Panc1 (cell line): ENCODE data around the gene HOXB3. TPM values are rescaled to one million over a fixed set of nuclear protein-coding genes. Genes with fewer than 3 reads are reported as not detected.
A peak's percentile ranks its signal among the peaks of the same experiment; 100 is the strongest.

Experiments used
- ATAC-seq: fragments of 200-7000 bp; cut with Tn5 transposase; 2 replicates; pipeline ENCODE4 v1.9.1; 2020; ENCODE audit warnings: mild to moderate bottlenecking, moderate library complexity
- BruUV-seq: library from RNA; stranded (reverse); fragments of 400-500 nt; replicated peaks from 2 replicates; lab custom pipeline; 2021; lab: Mats Ljungman, UMichigan
- CTCF ChIA-PET: fragments of 300-600 bp; sonication (Branson Sonifier 250); formaldehyde crosslinking; loops from one replicate; lab custom pipeline; 2022; ENCODE audit warnings: antibody characterized with exemption; lab: Charles Lee
- POLR2A ChIA-PET: fragments of 300-600 bp; sonication (Branson Sonifier 250); formaldehyde crosslinking; loops from one replicate; lab custom pipeline; 2022; ENCODE audit warnings: antibody characterized with exemption; lab: Charles Lee
- DNase-seq: peaks from one replicate; pipeline ENCODE4 v3.0.0-alpha.2; 2010; ENCODE audit warnings: low read depth, low spot score
- H3K27ac ChIP-seq: 2 replicates; pipeline ENCODE4 v1.5.1; 2011; ENCODE audit warnings: mild to moderate bottlenecking, low read length, inconsistent platforms
- H3K27me3 ChIP-seq: fragments of 200-500 bp; sonication (Bioruptor generic); 2 replicates; pipeline ENCODE4 v1.6.0; 2014; ENCODE audit warnings: low read length, inconsistent platforms; ENCODE audit not compliant: control insufficient read depth, insufficient read depth
- H3K36me3 ChIP-seq: fragments of 200-500 bp; sonication (Bioruptor generic); 2 replicates; pipeline ENCODE4 v1.5.1; 2014; ENCODE audit warnings: inconsistent platforms, mild to moderate bottlenecking, low read length, moderate library complexity; ENCODE audit not compliant: control insufficient read depth, insufficient read depth
- H3K4me1 ChIP-seq: 2 replicates; pipeline ENCODE4 v1.5.1; 2011; ENCODE audit warnings: inconsistent platforms, mild to moderate bottlenecking, low read length, moderate library complexity; ENCODE audit not compliant: control insufficient read depth, insufficient read depth
- H3K4me3 ChIP-seq, 2 experiments: 2 replicates each; pipeline ENCODE4 v1.5.1; 2011 to 2012; ENCODE audit warnings: low read depth in 2 of 2, low read length in 2 of 2, mild to moderate bottlenecking in 2 of 2, inconsistent platforms in 1 of 2, moderate library complexity in 1 of 2
- H3K9me3 ChIP-seq: fragments of 200-500 bp; sonication (Bioruptor generic); 2 replicates; pipeline ENCODE4 v1.5.1; 2014; ENCODE audit warnings: low read depth, mild to moderate bottlenecking, inconsistent platforms, low read length, moderate library complexity; ENCODE audit not compliant: control insufficient read depth, insufficient read depth
- POLR2AphosphoS5 ChIP-seq: IDR thresholded peaks from 2 replicates; pipeline ENCODE4 v1.6.1; 2012; ENCODE audit warnings: mild to moderate bottlenecking, low read depth, low read length, moderate library complexity
- SIN3A ChIP-seq: IDR thresholded peaks from 2 replicates; pipeline ENCODE4 v1.6.1; 2012; ENCODE audit warnings: low read depth, mild to moderate bottlenecking, low read length, moderate library complexity, borderline replicate concordance; ENCODE audit not compliant: insufficient read depth
- TCF7L2 ChIP-seq: IDR thresholded peaks from 2 replicates; pipeline ENCODE4 v1.6.1; 2011; ENCODE audit warnings: mild to moderate bottlenecking, low read depth, low read length, inconsistent platforms
- in situ Hi-C: cut with HindIII; loops from 2 replicates; pipeline ENCODE4 v1.10.0; 2016; ENCODE audit warnings: low sequenced_read_pairs, low pct_unique_long_range_greater_than_20kb
- intact Hi-C: fragments of 100-400 bp; cut with micrococcal nuclease; formaldehyde crosslinking; loops from one replicate; pipeline ENCODE4 v1.10.0; 2022; ENCODE audit not compliant: unreplicated experiment
- total RNA-seq: library from RNA; stranded (reverse); gene quantifications from one replicate; pipeline ENCODE4 v1.2.1, GENCODE V29; 2021; ENCODE audit not compliant: unreplicated experiment
- TF ChIP-seq, protein P1 (sequence below): fragments of 450-650 bp; IDR thresholded peaks from 2 replicates; pipeline ENCODE4 v1.5.1; 2017; ENCODE audit warnings: mild to moderate bottlenecking
- TF ChIP-seq, protein P2 (sequence below), 2 experiments: IDR thresholded peaks; 2 replicates each; pipeline ENCODE4 v1.6.1; 2011 to 2012; ENCODE audit warnings: low read depth in 2 of 2, control low read depth in 1 of 2, low read length in 1 of 2, mild to moderate bottlenecking in 1 of 2, moderate library complexity in 1 of 2; ENCODE audit not compliant: insufficient read depth in 1 of 2

The HOXB3 gene
- total RNA-seq, 1 experiment from 2014 or later, result 127 TPM

DNA sequence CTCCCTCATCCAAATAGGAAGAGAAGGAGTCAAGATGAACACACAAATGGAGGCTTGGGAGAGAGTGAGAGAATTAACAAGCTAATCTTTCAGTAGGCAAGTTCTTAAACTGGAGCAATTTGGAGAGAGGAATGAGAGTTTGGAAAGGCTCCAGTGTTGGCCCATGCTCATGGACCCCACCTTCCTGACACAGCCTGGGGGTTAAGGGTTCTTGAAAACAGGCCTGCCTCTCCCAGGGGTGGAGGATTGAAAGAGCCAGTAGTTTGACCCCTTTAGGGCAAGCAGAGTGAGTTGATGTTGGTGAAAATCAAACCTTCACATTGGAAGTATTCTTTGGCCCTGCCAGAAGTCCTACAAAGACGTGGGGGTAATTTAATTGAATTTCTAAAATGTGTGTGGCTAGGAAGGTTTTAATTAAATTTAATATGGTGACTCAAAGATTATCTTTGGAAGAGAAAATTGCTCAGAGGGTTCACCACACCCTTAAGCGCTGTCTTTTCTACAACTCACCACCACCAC, 5.8 kb downstream of the HOXB3 start:
- no TSS peak for BruUV-seq
- in situ Hi-C loops, result no loop called here
- no peak for ATAC-seq
- Histone ChIP-seq H3K36me3 (no peaks in the 10 kb centered on the region), H3K9me3 (no peaks in the 10 kb centered on the region), H3K27me3 (no peaks in the 10 kb centered on the region), H3K27ac (peak overlapping the region; percentile 99), H3K4me1 (peaks cover 76% of the 10 kb centered on the region), H3K4me3 (peak overlapping the region; percentile 70 to 99)
- CTCF ChIA-PET, result interaction anchor here (0.5 to 1.6 kb wide), 2 partner anchors 32 to 321 kb away, joined by 3 to 4 read pairs; no protein-coding TSS in a partner anchor
- DNase-seq, result no peak
- POLR2A ChIA-PET, result interaction anchor here (1.4 kb wide), 1 partner anchor 9 kb away, joined by 3 read pairs; the partner anchor contains the start of gene HOXB5
- intact Hi-C loops, result no loop called here
- TF ChIP-seq, protein P1, sequence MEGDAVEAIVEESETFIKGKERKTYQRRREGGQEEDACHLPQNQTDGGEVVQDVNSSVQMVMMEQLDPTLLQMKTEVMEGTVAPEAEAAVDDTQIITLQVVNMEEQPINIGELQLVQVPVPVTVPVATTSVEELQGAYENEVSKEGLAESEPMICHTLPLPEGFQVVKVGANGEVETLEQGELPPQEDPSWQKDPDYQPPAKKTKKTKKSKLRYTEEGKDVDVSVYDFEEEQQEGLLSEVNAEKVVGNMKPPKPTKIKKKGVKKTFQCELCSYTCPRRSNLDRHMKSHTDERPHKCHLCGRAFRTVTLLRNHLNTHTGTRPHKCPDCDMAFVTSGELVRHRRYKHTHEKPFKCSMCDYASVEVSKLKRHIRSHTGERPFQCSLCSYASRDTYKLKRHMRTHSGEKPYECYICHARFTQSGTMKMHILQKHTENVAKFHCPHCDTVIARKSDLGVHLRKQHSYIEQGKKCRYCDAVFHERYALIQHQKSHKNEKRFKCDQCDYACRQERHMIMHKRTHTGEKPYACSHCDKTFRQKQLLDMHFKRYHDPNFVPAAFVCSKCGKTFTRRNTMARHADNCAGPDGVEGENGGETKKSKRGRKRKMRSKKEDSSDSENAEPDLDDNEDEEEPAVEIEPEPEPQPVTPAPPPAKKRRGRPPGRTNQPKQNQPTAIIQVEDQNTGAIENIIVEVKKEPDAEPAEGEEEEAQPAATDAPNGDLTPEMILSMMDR, result no peak
- TF ChIP-seq SIN3A, result no peak
- no peak for TF ChIP-seq TCF7L2
- TF ChIP-seq, protein P2, sequence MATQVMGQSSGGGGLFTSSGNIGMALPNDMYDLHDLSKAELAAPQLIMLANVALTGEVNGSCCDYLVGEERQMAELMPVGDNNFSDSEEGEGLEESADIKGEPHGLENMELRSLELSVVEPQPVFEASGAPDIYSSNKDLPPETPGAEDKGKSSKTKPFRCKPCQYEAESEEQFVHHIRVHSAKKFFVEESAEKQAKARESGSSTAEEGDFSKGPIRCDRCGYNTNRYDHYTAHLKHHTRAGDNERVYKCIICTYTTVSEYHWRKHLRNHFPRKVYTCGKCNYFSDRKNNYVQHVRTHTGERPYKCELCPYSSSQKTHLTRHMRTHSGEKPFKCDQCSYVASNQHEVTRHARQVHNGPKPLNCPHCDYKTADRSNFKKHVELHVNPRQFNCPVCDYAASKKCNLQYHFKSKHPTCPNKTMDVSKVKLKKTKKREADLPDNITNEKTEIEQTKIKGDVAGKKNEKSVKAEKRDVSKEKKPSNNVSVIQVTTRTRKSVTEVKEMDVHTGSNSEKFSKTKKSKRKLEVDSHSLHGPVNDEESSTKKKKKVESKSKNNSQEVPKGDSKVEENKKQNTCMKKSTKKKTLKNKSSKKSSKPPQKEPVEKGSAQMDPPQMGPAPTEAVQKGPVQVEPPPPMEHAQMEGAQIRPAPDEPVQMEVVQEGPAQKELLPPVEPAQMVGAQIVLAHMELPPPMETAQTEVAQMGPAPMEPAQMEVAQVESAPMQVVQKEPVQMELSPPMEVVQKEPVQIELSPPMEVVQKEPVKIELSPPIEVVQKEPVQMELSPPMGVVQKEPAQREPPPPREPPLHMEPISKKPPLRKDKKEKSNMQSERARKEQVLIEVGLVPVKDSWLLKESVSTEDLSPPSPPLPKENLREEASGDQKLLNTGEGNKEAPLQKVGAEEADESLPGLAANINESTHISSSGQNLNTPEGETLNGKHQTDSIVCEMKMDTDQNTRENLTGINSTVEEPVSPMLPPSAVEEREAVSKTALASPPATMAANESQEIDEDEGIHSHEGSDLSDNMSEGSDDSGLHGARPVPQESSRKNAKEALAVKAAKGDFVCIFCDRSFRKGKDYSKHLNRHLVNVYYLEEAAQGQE (IDR thresholded peaks at IDR 0.05; ENCODE audit: insufficient read depth in 1 of 2, low read depth in 2 of 2, low read length in 1 of 2), result no peak
- TF ChIP-seq POLR2AphosphoS5, result no peak; the same call in 1 of the 2 replicates

DNA sequence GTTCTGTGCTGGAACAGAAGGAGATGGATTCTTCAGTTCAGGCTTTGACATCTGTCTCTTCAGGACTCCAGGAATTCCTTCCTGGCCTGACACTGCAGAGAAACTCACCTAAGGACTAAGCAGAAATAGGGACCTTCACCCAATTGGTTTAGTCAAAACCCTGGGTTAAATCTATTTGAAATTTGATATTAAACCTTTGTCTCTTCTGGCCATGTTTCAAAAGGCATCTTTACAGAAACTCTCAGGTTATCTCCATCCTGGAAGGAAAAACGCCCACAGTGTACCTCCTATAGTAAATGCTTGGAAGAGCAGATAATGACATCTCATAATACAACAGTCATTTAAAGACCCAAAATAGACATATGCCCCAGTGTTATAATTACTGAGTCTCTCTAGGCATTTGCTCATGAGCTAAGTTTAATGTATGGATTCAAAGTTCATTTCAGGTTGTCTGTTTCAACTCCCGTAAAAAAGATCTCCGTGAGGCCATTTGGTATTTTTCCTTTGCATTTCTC, 6.3 kb downstream of the HOXB3 start:
- H3K27ac ChIP-seq, result peak overlapping the region; percentile 99
- peaks cover 76% of the 10 kb centered on the region for H3K4me1 ChIP-seq
- H3K27me3 ChIP-seq, result no peaks in the 10 kb centered on the region
- POLR2A ChIA-PET, result interaction anchor here (1.4 kb wide), 1 partner anchor 10 kb away, joined by 3 read pairs; the partner anchor contains the start of gene HOXB5
- no peak for DNase-seq
- ATAC-seq, result no peak
- H3K9me3 ChIP-seq, result no peaks in the 10 kb centered on the region
- TF ChIP-seq TCF7L2 (no peak), SIN3A (no peak), POLR2AphosphoS5 (no peak)
- TF ChIP-seq, protein P2 (IDR thresholded peaks at IDR 0.05; ENCODE audit: insufficient read depth in 1 of 2, low read depth in 2 of 2, low read length in 1 of 2), result no peak
- TF ChIP-seq, protein P1, result no peak
- H3K4me3 ChIP-seq, result peak overlapping the region; percentile 70 to 99
- BruUV-seq, result no TSS peak
- in situ Hi-C loops, result no loop called here
- CTCF ChIA-PET, result interaction anchor here (1.6 kb wide), 1 partner anchor 321 kb away, joined by 4 read pairs; no protein-coding TSS in a partner anchor
- intact Hi-C loops, result no loop called here
- no peaks in the 10 kb centered on the region for H3K36me3 ChIP-seq
